BJ (cell line): ENCODE data around the gene PKD2. TPM values are rescaled to one million over a fixed set of nuclear protein-coding genes. Genes with fewer than 3 reads are reported as not detected.
"Not testable (repeated sequence)": the region's sequence is repeated elsewhere in the genome, so short reads cannot be mapped to it uniquely, and the experiment has no call there.

Experiments
- CTCF ChIA-PET: fragments of 350-600 bp; formaldehyde crosslinking; extraction: SDS; loops from one replicate; lab custom pipeline; 2021; ENCODE audit warnings: antibody characterized with exemption, inconsistent platforms; lab: Yijun Ruan, JAX
- POLR2A ChIA-PET: fragments of 300-600 bp; sonication (Branson Sonifier 250); formaldehyde crosslinking; extraction: SDS; loops from one replicate; lab custom pipeline; 2021; ENCODE audit warnings: antibody characterized with exemption; lab: Charles Lee
- DNase-seq: peaks from one replicate; pipeline ENCODE4 v3.0.0-alpha.2; 2011; ENCODE audit warnings: low read depth
- H3K27me3 ChIP-seq: 2 replicates; pipeline ENCODE4 v1.6.0; 2011; ENCODE audit warnings: low read length; ENCODE audit not compliant: control insufficient read depth, insufficient read depth
- H3K36me3 ChIP-seq: 2 replicates; pipeline ENCODE4 v1.5.1; 2011; ENCODE audit warnings: low read length; ENCODE audit not compliant: control insufficient read depth, insufficient read depth
- H3K4me3 ChIP-seq: 2 replicates; pipeline ENCODE4 v1.5.1; 2011; ENCODE audit warnings: low read depth, mild to moderate bottlenecking, control low read depth, low read length
- polyA plus RNA-seq: library from polyadenylated mRNA; depleted of rRNA; stranded (reverse); fragments of >200 nt; gene quantifications from 2 replicates; pipeline ENCODE4 v1.2.3, GENCODE V29; 2011; rRNA removed
- small RNA-seq: library from RNA; depleted of rRNA; stranded (forward); fragments of <200 nt; gene quantifications from one replicate; pipeline ENCODE3, GENCODE V24; 2012; ENCODE audit warnings: low replicate concordance, low read depth; ENCODE audit not compliant: insufficient read length
- TF ChIP-seq, protein P1 (sequence below): IDR thresholded peaks from 2 replicates; pipeline ENCODE4 v1.5.1; 2011; ENCODE audit warnings: low read depth, mild to moderate bottlenecking, control low read depth, inconsistent platforms, low read length, moderate library complexity; ENCODE audit not compliant: insufficient read depth

Gene PKD2
- polyA plus RNA-seq, 1 experiment = 67.0 TPM

DNA sequence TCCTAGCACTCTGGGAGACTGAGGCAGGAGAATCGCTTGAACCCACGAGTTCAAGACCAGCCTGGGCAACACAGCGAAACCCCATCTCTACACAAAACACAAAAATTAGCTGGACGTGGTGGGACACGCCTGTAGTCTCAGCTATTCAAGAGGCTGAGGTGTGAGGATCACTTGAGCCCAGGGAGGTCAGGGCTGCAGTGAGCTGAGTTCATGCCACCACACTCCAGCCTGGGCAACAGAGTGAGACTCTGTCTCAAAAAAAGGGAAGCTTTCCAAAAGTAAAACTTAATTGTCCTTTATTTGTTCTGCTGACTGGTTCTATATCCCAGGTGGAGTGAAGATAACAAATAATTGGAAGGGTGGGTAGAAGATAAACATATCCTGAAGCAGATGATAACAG, 105.4 kb downstream of the PKD2 start:
- ChIA-PET POLR2A (no interaction called here), CTCF (interaction anchor here (1.1 kb wide), 2 partner anchors 9 to 22 kb away, joined by 3 to 5 read pairs; no protein-coding TSS in a partner anchor)
- no peaks in the 10 kb centered on the region for H3K36me3 ChIP-seq
- TF ChIP-seq, protein P1, sequence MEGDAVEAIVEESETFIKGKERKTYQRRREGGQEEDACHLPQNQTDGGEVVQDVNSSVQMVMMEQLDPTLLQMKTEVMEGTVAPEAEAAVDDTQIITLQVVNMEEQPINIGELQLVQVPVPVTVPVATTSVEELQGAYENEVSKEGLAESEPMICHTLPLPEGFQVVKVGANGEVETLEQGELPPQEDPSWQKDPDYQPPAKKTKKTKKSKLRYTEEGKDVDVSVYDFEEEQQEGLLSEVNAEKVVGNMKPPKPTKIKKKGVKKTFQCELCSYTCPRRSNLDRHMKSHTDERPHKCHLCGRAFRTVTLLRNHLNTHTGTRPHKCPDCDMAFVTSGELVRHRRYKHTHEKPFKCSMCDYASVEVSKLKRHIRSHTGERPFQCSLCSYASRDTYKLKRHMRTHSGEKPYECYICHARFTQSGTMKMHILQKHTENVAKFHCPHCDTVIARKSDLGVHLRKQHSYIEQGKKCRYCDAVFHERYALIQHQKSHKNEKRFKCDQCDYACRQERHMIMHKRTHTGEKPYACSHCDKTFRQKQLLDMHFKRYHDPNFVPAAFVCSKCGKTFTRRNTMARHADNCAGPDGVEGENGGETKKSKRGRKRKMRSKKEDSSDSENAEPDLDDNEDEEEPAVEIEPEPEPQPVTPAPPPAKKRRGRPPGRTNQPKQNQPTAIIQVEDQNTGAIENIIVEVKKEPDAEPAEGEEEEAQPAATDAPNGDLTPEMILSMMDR = no peak
- H3K4me3 ChIP-seq = no peak overlapping the region
- DNase-seq = no peak
- no peaks in the 10 kb centered on the region for H3K27me3 ChIP-seq

DNA sequence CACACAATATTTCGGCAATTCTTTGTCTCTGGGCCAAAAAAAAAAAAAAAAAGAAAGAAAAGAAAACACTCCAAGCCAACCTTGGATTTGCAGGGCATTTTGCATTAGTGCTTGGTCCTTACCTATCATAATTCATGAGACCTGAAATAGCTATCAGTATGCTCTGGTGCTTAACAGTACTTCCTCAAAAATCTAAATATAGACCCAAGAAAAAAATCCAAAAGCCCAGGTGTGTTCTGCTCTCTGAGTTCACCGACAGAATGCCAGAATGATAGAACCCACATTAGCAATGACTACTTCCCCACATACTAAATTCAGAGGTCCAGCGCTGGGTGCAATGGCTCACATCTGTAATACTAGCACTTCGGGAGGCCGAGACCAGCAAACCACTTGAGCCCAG, 108.2 kb downstream of the PKD2 start:
- POLR2A ChIA-PET = no interaction called here
- CTCF ChIA-PET = no interaction called here

DNA sequence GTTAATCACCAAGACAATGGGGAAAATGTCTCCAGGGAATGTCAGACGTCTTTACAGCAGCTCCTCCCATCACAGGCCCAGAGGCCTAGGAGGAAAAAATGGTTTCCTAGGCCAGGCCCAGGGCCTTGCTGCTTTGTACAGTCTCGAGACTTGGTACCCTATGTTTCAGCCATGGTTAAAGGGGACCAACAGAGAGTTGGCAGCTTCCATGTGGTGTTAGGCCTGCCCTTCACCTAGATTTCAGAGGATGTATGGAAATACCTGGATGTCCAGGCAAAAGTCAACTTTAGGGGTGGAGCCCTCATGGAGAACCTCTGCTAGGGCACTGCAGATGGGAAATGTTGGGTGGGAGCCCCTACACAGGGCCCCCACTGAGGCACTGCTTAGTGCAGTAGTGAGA, 112.5 kb downstream of the PKD2 start:
- no peaks in the 10 kb centered on the region for H3K27me3 ChIP-seq
- no peaks in the 10 kb centered on the region for H3K36me3 ChIP-seq
- CTCF ChIA-PET = interaction anchor here (1.4 kb wide), 1 partner anchor 16 kb away, joined by 3 read pairs; no protein-coding TSS in a partner anchor
- DNase-seq = no peak
- H3K4me3 ChIP-seq = no peak overlapping the region
- POLR2A ChIA-PET = no interaction called here
- TF ChIP-seq, protein P1 = no peak

More for the DNA sequence above, 108.2 kb downstream of the PKD2 start:
- no peaks in the 10 kb centered on the region for H3K36me3 ChIP-seq
- TF ChIP-seq, protein P1 = no peak
- no peaks in the 10 kb centered on the region for H3K27me3 ChIP-seq
- no peak for DNase-seq
- no peak overlapping the region for H3K4me3 ChIP-seq

DNA sequence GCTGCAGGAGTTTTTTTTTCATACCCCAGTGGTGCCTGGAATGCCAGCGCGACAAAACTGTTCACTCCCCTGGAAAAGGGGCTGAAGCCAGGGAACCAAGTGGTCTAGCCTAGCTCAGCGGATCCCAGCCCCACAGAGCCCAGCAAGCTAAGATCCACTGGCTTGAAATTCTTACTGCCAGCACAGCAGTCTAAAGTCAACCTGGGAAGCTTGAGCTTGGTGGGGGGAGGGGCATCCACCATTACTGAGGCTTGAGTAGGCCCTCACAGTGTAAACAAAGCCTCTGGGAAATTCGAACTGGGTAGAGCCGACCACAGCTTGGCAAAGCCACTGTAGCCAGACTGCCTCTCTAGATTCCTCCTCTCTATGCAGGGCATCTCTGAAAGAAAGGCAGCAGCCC, 114.8 kb downstream of the PKD2 start:
- DNase-seq, H3K27me3 ChIP-seq, POLR2A ChIA-PET, H3K4me3 ChIP-seq, H3K36me3 ChIP-seq: not testable (repeated sequence)
- CTCF ChIA-PET = interaction anchor here (1.3 kb wide), 1 partner anchor 8 kb away, joined by 3 read pairs; no protein-coding TSS in a partner anchor

Small RNAs within 50 kb of the gene (small RNA-seq; reads per million reads assigned to genes)
- gene RNU1-36P = 0.84 reads per million

Other genes starting within 250 kb of the PKD2 start
- gene IBSP, start 208.1 kb upstream of the PKD2 start, polyA plus RNA-seq = not detected in 2 replicates
- gene MEPE, start 174.7 kb upstream of the PKD2 start, polyA plus RNA-seq = not detected in 2 replicates
- 4.9 and 5.4 TPM in 2 replicates for gene SPP1, start 31.9 kb upstream of the PKD2 start, polyA plus RNA-seq
- gene ABCG2, start 151.0 kb downstream of the PKD2 start, polyA plus RNA-seq = 0.45 and 0.65 TPM in 2 replicates